HepG2 (cell line): ENCODE results near the gene FBLN7. TPM values are rescaled to one million over a fixed set of nuclear protein-coding genes. Genes with fewer than 3 reads are reported as not detected.

Source experiments
- ATAC-seq: fragments of 200-7000 bp; cut with Tn5 transposase; 3 replicates; pipeline ENCODE4 v1.9.1; 2020; ENCODE audit warnings: mild to moderate bottlenecking, moderate library complexity
- BruUV-seq: library from RNA; stranded (reverse); fragments of 400-500 nt; replicated peaks from 2 replicates; lab custom pipeline; 2021; lab: Mats Ljungman, UMichigan
- CTCF ChIA-PET: fragments of 300-600 bp; formaldehyde crosslinking; extraction: SDS; loops from one replicate; lab custom pipeline; 2021; ENCODE audit warnings: low total read pairs, inconsistent platforms, low intra/inter-chr PET ratio; lab: Yijun Ruan, JAX
- POLR2A ChIA-PET: fragments of 350-600 bp; sonication (Branson Sonifier 250); formaldehyde crosslinking; loops from one replicate; lab custom pipeline; 2020; ENCODE audit warnings: antibody characterized with exemption, inconsistent platforms; lab: Yijun Ruan, JAX
- DNase-seq: peaks from one replicate; pipeline ENCODE4 v3.0.0-alpha.2; 2015; ENCODE audit warnings: low spot score
- FAIRE-seq: peaks from 3 replicates; lab custom pipeline; 2011; peaks lifted over from hg19 to GRCh38; lab: Jason Lieb, UNC
- H2AFZ ChIP-seq: one replicate; pipeline ENCODE4 v1.6.1; 2011; ENCODE audit warnings: low read length, inconsistent platforms
- H3K27ac ChIP-seq: fragments of 300-600 bp; 3 replicates; pipeline ENCODE4 v1.8.0; 2011; ENCODE audit warnings: mixed run types, mild to moderate bottlenecking, mixed read lengths, low read length, inconsistent platforms; ENCODE audit not compliant: insufficient read depth; ENCODE audit errors: extremely low read length
- H3K27me3 ChIP-seq, 2 experiments: fragments of 200-600 bp in 1 of 2; 2 replicates in 1 of 2; 3 replicates in 1 of 2; pipeline versions ENCODE4 v1.6.0 to v1.8.0; 2011; ENCODE audit warnings: low read length in 2 of 2, mild to moderate bottlenecking in 2 of 2, moderate library complexity in 2 of 2, inconsistent platforms in 1 of 2; ENCODE audit not compliant: insufficient read depth in 2 of 2, control insufficient read depth in 1 of 2
- H3K36me3 ChIP-seq, 2 experiments: fragments of 200-600 bp in 1 of 2; replicated peaks in 1 of 2; 2 replicates in 1 of 2; 3 replicates in 1 of 2; pipeline versions ENCODE4 v1.5.1 to v1.8.0; 2011; ENCODE audit warnings: low read length in 2 of 2, inconsistent platforms in 1 of 2; ENCODE audit not compliant: insufficient read depth in 2 of 2, control insufficient read depth in 1 of 2
- H3K4me1 ChIP-seq: 2 replicates; pipeline ENCODE4 v1.5.1; 2012; ENCODE audit warnings: low read length, inconsistent platforms; ENCODE audit not compliant: insufficient read depth
- H3K4me2 ChIP-seq: 2 replicates; pipeline ENCODE4 v1.6.0; 2011; ENCODE audit warnings: low read depth, low read length, inconsistent platforms
- H3K4me3 ChIP-seq, 3 experiments: fragments of 200-600 bp in 1 of 3; sonication (generic), shearing (Covaris generic) in 1 of 3; replicated peaks in 1 of 3; 2 replicates each; pipeline ENCODE4 v1.5.1; 2011 to 2016; ENCODE audit warnings: low read length in 3 of 3, inconsistent platforms in 2 of 3, low read depth in 2 of 3, mild to moderate bottlenecking in 2 of 3, control low read depth in 1 of 3, mixed read lengths in 1 of 3; ENCODE audit not compliant: insufficient read depth in 1 of 3
- H3K79me2 ChIP-seq: one replicate; pipeline ENCODE4 v1.6.1; 2011; ENCODE audit warnings: low read length, inconsistent platforms; ENCODE audit not compliant: insufficient read depth
- H3K9ac ChIP-seq: 2 replicates; pipeline ENCODE4 v1.6.0; 2011; ENCODE audit warnings: mild to moderate bottlenecking, low read depth, low read length, inconsistent platforms; ENCODE audit not compliant: insufficient read depth
- H3K9me3 ChIP-seq: 2 replicates; pipeline ENCODE4 v1.5.1; 2012; ENCODE audit warnings: mild to moderate bottlenecking, low read length
- H4K20me1 ChIP-seq: 2 replicates; pipeline ENCODE4 v1.6.0; 2011; ENCODE audit warnings: inconsistent platforms, mild to moderate bottlenecking, low read length, moderate library complexity; ENCODE audit not compliant: insufficient read depth
- ARNT ChIP-seq: fragments of 450-650 bp; IDR thresholded peaks from 2 replicates; pipeline ENCODE4 v1.6.1; 2017
- BORCS8-MEF2B ChIP-seq: sonication (generic); formaldehyde crosslinking; IDR thresholded peaks from 2 replicates; pipeline ENCODE4 v1.8.0; 2022; ENCODE audit warnings: mild to moderate bottlenecking, missing genetic modification reagents
- BRD4 ChIP-seq: sonication (generic); formaldehyde crosslinking; IDR thresholded peaks from 2 replicates; pipeline ENCODE4 v1.4.0; 2020; ENCODE audit warnings: missing genetic modification reagents
- IKZF1 ChIP-seq: fragments of 450-650 bp; IDR thresholded peaks from 2 replicates; pipeline ENCODE4 v1.7.1; 2016
- MAFF ChIP-seq: IDR thresholded peaks from 2 replicates; pipeline ENCODE4 v1.6.1; 2011; ENCODE audit warnings: low read depth, low read length, improper control_type of control experiment
- MAFK ChIP-seq, 2 experiments: IDR thresholded peaks in 1 of 2; conservative IDR thresholded peaks in 1 of 2; 2 replicates each; pipeline ENCODE4 v1.6.1; 2011; ENCODE audit warnings: improper control_type of control experiment in 2 of 2, low read length in 2 of 2
- THYN1 ChIP-seq: sonication (generic); formaldehyde crosslinking; IDR thresholded peaks from 2 replicates; pipeline ENCODE4 v1.8.1; 2023; ENCODE audit warnings: low read depth, mild to moderate bottlenecking, moderate library complexity, missing genetic modification reagents, borderline replicate concordance
- ZNF326 ChIP-seq: sonication (generic); formaldehyde crosslinking; IDR thresholded peaks from 2 replicates; pipeline ENCODE4 v1.4.0; 2020; ENCODE audit warnings: missing genetic modification reagents, borderline replicate concordance
- ZNF451 ChIP-seq: sonication (generic); formaldehyde crosslinking; IDR thresholded peaks from 2 replicates; pipeline ENCODE4 v1.5.0; 2020; ENCODE audit warnings: mild to moderate bottlenecking, missing genetic modification reagents
- ZNF75D ChIP-seq: sonication (generic); formaldehyde crosslinking; IDR thresholded peaks from 2 replicates; pipeline ENCODE4 v1.8.1; 2023; ENCODE audit warnings: missing genetic modification reagents, mild to moderate bottlenecking, borderline replicate concordance
- ZNF800 ChIP-seq: sonication (generic); formaldehyde crosslinking; IDR thresholded peaks from 2 replicates; pipeline ENCODE4 v1.4.0; 2020; ENCODE audit warnings: missing genetic modification reagents
- WGBS: methylation state at CpG from one replicate; pipeline ENCODE4 v1.1.6; 2017; ENCODE audit warnings: low lambda C conversion rate; 5-methylcytosine and 5-hydroxymethylcytosine counted together
- in situ Hi-C: cut with HindIII; loops from 2 replicates; pipeline ENCODE4 v1.10.0; 2017; ENCODE audit warnings: low pct_unique_long_range_greater_than_20kb; ENCODE audit not compliant: extremely low pct_ligation_motif_present
- intact Hi-C: fragments of 100-400 bp; cut with micrococcal nuclease; formaldehyde crosslinking; loops from one replicate; pipeline ENCODE4 v1.10.0; 2022; ENCODE audit not compliant: unreplicated experiment
- polyA plus RNA-seq, 8 experiments: library from polyadenylated mRNA; depleted of rRNA in 3 of 8; stranded (reverse) in 7 of 8; unstranded in 1 of 8; fragments of >200 nt; fragmentation: Illumina TruSeq in 4 of 8; extraction: Trizol in 4 of 8; gene quantifications; 2 replicates each; pipeline versions ENCODE4 v1.2.1 to v1.2.3, GENCODE V29; 2011 to 2016; ENCODE audit warnings: low read depth in 4 of 8, missing spikeins in 1 of 8, mixed read lengths in 1 of 8; ENCODE audit not compliant: insufficient read depth in 1 of 8
- total RNA-seq, 5 experiments: library from RNA; depleted of rRNA; stranded (reverse); fragments of >200 nt; fragmentation: Illumina TruSeq; extraction: Trizol; gene quantifications; 2 replicates each; pipeline ENCODE4 v1.2.3, GENCODE V29; 2016; ENCODE audit warnings: low read depth in 1 of 5
- TF ChIP-seq, protein P1 (sequence below): sonication (generic); formaldehyde crosslinking; IDR thresholded peaks from 2 replicates; pipeline ENCODE4 v1.5.1; 2020; ENCODE audit warnings: mild to moderate bottlenecking, missing genetic modification reagents, moderate library complexity

The FBLN7 gene
- total and polyA plus RNA-seq, 2 of the 13 experiments (the other 11 are each of a cell fraction or from before 2014, with no cell fraction given) = 1.4 to 2.3 TPM

- POLR2A ChIA-PET = no interaction called here
- no peak overlapping the region for H3K27ac ChIP-seq
- H3K79me2 ChIP-seq = no peaks in the 10 kb centered on the region
- H3K4me2 ChIP-seq = no peak overlapping the region
- intact Hi-C loops (no loop called here), in situ Hi-C loops (no loop called here)
- no TSS peak for BruUV-seq
- H3K4me1 ChIP-seq = peaks cover 5% of the 10 kb centered on the region
- H3K9ac ChIP-seq = no peak overlapping the region
- no peak overlapping the region for H2AFZ ChIP-seq
- no peaks in the 10 kb centered on the region; a peak in 1 of 5 replicates for H3K27me3 ChIP-seq
- H3K4me3 ChIP-seq = no peak overlapping the region
- DNase-seq (no peak), FAIRE-seq (no peak), ATAC-seq (no peak)
- TF ChIP-seq ZNF326 (no peak), MAFK (conservative IDR thresholded peaks at IDR 0.05 in 1 of 2, IDR thresholded peaks at IDR 0.05 in 1 of 2; ENCODE audit: low read length in 2 of 2) (peak; percentile 69 to 71), THYN1 (no peak), BORCS8-MEF2B (CRISPR knock-in tag) (no peak), IKZF1 (peak; percentile 55; the same call in 1 of the 2 replicates), ARNT (no peak), ZNF451 (CRISPR knock-in tag) (no peak), ZNF75D (CRISPR knock-in tag) (no peak), BRD4 (CRISPR knock-in tag) (no peak), MAFF (peak; percentile 39; the same call in 1 of the 2 replicates), ZNF800 (CRISPR knock-in tag) (no peak)
- TF ChIP-seq, protein P1, sequence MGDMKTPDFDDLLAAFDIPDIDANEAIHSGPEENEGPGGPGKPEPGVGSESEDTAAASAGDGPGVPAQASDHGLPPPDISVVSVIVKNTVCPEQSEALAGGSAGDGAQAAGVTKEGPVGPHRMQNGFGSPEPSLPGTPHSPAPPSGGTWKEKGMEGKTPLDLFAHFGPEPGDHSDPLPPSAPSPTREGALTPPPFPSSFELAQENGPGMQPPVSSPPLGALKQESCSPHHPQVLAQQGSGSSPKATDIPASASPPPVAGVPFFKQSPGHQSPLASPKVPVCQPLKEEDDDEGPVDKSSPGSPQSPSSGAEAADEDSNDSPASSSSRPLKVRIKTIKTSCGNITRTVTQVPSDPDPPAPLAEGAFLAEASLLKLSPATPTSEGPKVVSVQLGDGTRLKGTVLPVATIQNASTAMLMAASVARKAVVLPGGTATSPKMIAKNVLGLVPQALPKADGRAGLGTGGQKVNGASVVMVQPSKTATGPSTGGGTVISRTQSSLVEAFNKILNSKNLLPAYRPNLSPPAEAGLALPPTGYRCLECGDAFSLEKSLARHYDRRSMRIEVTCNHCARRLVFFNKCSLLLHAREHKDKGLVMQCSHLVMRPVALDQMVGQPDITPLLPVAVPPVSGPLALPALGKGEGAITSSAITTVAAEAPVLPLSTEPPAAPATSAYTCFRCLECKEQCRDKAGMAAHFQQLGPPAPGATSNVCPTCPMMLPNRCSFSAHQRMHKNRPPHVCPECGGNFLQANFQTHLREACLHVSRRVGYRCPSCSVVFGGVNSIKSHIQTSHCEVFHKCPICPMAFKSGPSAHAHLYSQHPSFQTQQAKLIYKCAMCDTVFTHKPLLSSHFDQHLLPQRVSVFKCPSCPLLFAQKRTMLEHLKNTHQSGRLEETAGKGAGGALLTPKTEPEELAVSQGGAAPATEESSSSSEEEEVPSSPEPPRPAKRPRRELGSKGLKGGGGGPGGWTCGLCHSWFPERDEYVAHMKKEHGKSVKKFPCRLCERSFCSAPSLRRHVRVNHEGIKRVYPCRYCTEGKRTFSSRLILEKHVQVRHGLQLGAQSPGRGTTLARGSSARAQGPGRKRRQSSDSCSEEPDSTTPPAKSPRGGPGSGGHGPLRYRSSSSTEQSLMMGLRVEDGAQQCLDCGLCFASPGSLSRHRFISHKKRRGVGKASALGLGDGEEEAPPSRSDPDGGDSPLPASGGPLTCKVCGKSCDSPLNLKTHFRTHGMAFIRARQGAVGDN (CRISPR knock-in tag) = no peak
- 95% methylated on average over 8 of the region's 8 CpGs for WGBS
- H3K9me3 ChIP-seq = no peaks in the 10 kb centered on the region
- no peaks in the 10 kb centered on the region for H3K36me3 ChIP-seq
- H4K20me1 ChIP-seq = no peaks in the 10 kb centered on the region
- CTCF ChIA-PET = no interaction called here
Measured at GRCh38 chr2:112142525-112143078, 4.4 kb downstream of the FBLN7 start.
